ENCODE measurements around the gene CFHR2.

Gene CFHR2

GRCh38 chr1:196997423-196997822, 53.9 kb downstream of the CFHR2 start:
- TF ChIP-seq CTCF (IDR thresholded peaks at IDR 0.05; ENCODE audit: insufficient read depth, low read length, poor library complexity, severe bottlenecking) (no peak), EZH2phosphoT487 (conservative IDR thresholded peaks at IDR 0.05; ENCODE audit: low read length) (no peak)
- H2AFZ ChIP-seq (ENCODE audit: low read depth, low read length, severe bottlenecking) = no peak overlapping the region
- H3K27ac ChIP-seq (ENCODE audit: low read depth, low read length) = no peak overlapping the region
- no peak overlapping the region for H3K9ac ChIP-seq (ENCODE audit: low read length)
- no peaks in the 10 kb centered on the region for H3K9me3 ChIP-seq (ENCODE audit: insufficient read depth, low read length)
- H3K27me3 ChIP-seq (ENCODE audit: low read length) = no peaks in the 10 kb centered on the region
- H3F3A ChIP-seq (ENCODE audit: insufficient read depth) = no peaks in the 10 kb centered on the region
- no peak overlapping the region for H3K4me3 ChIP-seq (ENCODE audit: insufficient read depth, low read length, poor library complexity, severe bottlenecking)
- no peaks in the 10 kb centered on the region for H3K9me2 ChIP-seq (replicated peaks; ENCODE audit: insufficient read depth, low read length)
- H3K79me2 ChIP-seq (ENCODE audit: insufficient read depth, low read length) = no peaks in the 10 kb centered on the region
- no peaks in the 10 kb centered on the region for H4K20me1 ChIP-seq (ENCODE audit: low read depth, low read length)
- no peaks in the 10 kb centered on the region for H3K36me3 ChIP-seq (ENCODE audit: low read length)
- H3K4me2 ChIP-seq (ENCODE audit: low read depth, low read length, poor library complexity, severe bottlenecking) = no peak overlapping the region

DNA sequence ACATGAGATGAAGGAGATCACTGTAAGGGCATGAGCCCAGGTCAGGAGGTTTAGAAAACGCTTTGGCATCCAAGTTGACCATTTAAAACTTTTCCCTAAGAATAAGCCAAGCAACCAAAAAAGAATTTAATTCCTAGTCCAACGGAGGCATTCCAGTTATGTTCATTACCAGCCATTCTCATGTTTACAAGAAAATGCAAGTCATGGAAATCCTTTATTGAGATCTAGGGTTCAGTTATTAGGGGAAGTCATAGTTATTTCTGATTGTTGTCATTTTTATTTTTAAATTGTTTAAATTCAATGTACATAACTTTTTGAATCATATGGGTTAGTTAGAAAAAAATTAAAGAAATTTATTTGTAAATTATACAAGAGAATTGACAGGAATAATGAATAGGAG, 58.3 kb downstream of the CFHR2 start:
- no peaks in the 10 kb centered on the region for H3K9me3 ChIP-seq (ENCODE audit: insufficient read depth, low read length)
- no peaks in the 10 kb centered on the region for H3K36me3 ChIP-seq (ENCODE audit: low read length)
- no peaks in the 10 kb centered on the region for H3K27me3 ChIP-seq (ENCODE audit: low read length)
- H3K4me3 ChIP-seq (ENCODE audit: insufficient read depth, low read length, poor library complexity, severe bottlenecking) = no peak overlapping the region
- no peak overlapping the region for H3K9ac ChIP-seq (ENCODE audit: low read length)
- H3K9me2 ChIP-seq (replicated peaks; ENCODE audit: insufficient read depth, low read length) = no peaks in the 10 kb centered on the region
- no peak overlapping the region for H3K27ac ChIP-seq (ENCODE audit: low read depth, low read length)
- no peak overlapping the region for H2AFZ ChIP-seq (ENCODE audit: low read depth, low read length, severe bottlenecking)
- H3K4me2 ChIP-seq (ENCODE audit: low read depth, low read length, poor library complexity, severe bottlenecking) = no peak overlapping the region
- no peaks in the 10 kb centered on the region for H3K79me2 ChIP-seq (ENCODE audit: insufficient read depth, low read length)
- TF ChIP-seq CTCF (IDR thresholded peaks at IDR 0.05; ENCODE audit: insufficient read depth, low read length, poor library complexity, severe bottlenecking) = no peak
- TF ChIP-seq EZH2phosphoT487 (conservative IDR thresholded peaks at IDR 0.05; ENCODE audit: low read length) = no peak
- no peaks in the 10 kb centered on the region for H4K20me1 ChIP-seq (ENCODE audit: low read depth, low read length)
- no peaks in the 10 kb centered on the region for H3F3A ChIP-seq (ENCODE audit: insufficient read depth)

DNA sequence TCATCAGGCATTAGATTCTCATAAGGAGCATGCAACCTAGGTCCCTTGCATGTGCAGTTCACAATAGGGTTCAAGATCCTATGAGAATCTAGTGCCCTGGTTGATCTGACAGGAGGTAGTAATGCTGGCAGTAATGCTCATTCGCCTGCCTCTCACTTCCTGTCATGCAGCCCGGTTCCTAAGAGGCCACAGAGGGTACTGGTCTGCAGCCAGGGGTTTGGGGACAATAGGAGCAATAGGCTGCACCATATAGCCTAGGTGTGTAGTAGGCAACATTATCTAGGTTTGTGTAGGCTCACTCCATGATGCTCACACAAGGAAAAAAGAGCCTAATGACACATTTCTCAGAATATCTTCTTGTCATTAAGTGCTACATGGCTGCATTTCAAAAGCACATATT, 59.6 kb downstream of the CFHR2 start:
- no peak overlapping the region for H2AFZ ChIP-seq (ENCODE audit: low read depth, low read length, severe bottlenecking)
- no peaks in the 10 kb centered on the region for H3K79me2 ChIP-seq (ENCODE audit: insufficient read depth, low read length)

More for the DNA sequence above, 59.6 kb downstream of the CFHR2 start:
- Histone ChIP-seq H3K4me2 (ENCODE audit: low read depth, low read length, poor library complexity, severe bottlenecking) (no peak overlapping the region), H4K20me1 (ENCODE audit: low read depth, low read length) (no peaks in the 10 kb centered on the region), H3K9ac (ENCODE audit: low read length) (no peak overlapping the region), H3K4me3 (ENCODE audit: insufficient read depth, low read length, poor library complexity, severe bottlenecking) (no peak overlapping the region), H3K9me3 (ENCODE audit: insufficient read depth, low read length) (no peaks in the 10 kb centered on the region), H3F3A (ENCODE audit: insufficient read depth) (no peaks in the 10 kb centered on the region), H3K27ac (ENCODE audit: low read depth, low read length) (no peak overlapping the region), H3K36me3 (ENCODE audit: low read length) (no peaks in the 10 kb centered on the region), H3K9me2 (replicated peaks; ENCODE audit: insufficient read depth, low read length) (no peaks in the 10 kb centered on the region), H3K27me3 (ENCODE audit: low read length) (no peaks in the 10 kb centered on the region)
- TF ChIP-seq EZH2phosphoT487 (conservative IDR thresholded peaks at IDR 0.05; ENCODE audit: low read length) (no peak), CTCF (IDR thresholded peaks at IDR 0.05; ENCODE audit: insufficient read depth, low read length, poor library complexity, severe bottlenecking) (no peak)
